Subcutaneous adipose tissue (tissue), 4 donors: Measurements from ENCODE around the gene STAT5A. TPM values are rescaled to one million over a fixed set of nuclear protein-coding genes. Genes with fewer than 3 reads are reported as not detected.

Source experiments
- CTCF ChIP-seq: fragments of 450-650 bp; IDR thresholded peaks from one replicate; pipeline ENCODE4 v1.5.1; 2016; ENCODE audit warnings: low read depth, mild to moderate bottlenecking, control low read depth, antibody characterized with exemption, moderate library complexity
- total RNA-seq, 4 donors: library from RNA; depleted of rRNA; stranded (reverse); fragments of >200 nt; gene quantifications; one replicate each; pipeline ENCODE4 v1.1.0, GENCODE V29; 2016

STAT5A gene
- 100 to 1,000 TPM; 158 to 721 (median 285) TPM for total RNA-seq

- no peak for TF ChIP-seq CTCF
These were observed at the start of gene STAT5A for GRCh38 chr17:42287977-42288802. TSS of gene STAT5A (plus strand) at chr17:42288498. CDS start at chr17:42289412, 914 bp downstream.

GRCh38 chr17:42240201-42240600 is 48.1 kb upstream of the STAT5A start:
- no peak for TF ChIP-seq CTCF

DNA sequence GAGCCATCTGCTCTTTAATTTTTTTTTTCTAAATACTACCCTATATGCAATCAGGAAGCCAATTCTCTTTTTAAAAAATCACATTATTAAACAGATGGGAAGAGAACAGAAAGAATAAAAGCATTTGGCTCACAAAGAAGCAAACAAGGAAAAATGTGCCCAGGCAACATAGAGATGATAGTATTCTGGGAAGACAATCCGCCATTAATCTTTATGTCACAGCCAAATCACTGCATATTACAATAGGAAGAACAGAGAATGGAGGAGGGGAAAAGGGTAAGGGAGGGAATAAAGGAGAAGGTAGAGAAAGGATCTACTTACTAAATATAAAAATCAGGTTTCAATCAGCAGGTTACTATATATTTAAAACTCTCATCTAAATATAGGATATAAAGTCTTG is 46.4 kb upstream of the STAT5A start:
- no peak for TF ChIP-seq CTCF

DNA sequence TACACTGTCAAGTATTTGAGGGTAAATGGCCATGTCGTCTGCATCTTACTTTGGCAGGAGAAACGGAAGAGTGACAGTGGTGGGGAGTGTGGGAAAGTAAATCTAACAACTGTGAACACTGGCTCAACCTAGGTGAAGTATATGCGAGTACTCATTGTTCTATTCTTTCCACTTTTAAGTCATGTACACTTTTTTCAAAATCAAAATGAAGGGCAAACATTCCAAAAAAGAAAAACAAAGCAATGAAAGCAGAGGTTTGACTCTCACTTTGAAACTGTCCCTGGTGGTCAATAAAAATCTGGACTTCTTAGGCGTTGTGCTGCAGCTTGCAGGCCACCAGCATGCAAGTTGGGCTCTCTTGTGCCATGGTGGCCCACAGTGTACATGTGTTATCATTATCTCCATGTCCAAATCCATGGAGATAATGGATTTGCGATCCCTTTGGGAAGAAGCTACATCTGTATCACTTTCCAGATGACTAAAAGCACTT is 44.8 kb upstream of the STAT5A start:
- TF ChIP-seq CTCF: no peak

DNA sequence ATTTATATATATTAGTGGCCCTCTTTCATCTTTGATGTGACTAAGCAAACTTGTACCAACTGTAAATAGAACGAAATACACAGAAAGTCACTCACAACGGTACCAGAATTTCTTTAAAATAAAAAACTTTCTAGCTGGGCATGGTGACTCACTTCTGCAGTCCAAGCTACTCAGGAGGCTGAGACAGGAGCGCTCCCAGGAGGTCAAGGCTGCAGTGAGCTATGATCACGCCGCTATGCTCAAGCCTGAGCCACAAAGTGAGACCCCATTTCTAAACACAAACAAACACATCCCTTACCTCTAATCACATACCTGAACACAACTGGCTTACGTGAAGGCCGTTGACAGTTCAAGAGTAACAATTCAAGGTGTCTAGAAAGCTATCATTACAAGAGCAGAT is 41.8 kb upstream of the STAT5A start:
- TF ChIP-seq CTCF: no peak

DNA sequence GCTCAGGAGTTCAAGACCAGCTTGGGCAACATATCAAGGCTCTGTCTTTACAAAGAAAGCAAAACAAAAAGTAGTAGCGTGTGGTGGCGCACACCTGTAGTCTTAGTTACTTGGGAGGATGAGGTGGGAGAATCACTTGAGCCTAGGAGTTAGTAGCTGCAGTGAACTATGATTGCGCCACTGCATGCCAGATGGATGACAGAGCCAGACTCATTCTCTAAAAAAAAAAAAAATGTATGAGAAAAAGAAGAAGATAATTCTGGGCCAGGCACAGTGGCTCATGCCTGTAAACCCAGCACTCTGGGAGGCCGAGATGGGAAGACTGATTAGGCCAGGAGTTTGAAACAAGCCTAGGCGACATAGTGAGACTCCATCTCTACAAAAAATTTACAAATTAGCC is 40.6 kb upstream of the STAT5A start:
- TF ChIP-seq CTCF: no peak

DNA sequence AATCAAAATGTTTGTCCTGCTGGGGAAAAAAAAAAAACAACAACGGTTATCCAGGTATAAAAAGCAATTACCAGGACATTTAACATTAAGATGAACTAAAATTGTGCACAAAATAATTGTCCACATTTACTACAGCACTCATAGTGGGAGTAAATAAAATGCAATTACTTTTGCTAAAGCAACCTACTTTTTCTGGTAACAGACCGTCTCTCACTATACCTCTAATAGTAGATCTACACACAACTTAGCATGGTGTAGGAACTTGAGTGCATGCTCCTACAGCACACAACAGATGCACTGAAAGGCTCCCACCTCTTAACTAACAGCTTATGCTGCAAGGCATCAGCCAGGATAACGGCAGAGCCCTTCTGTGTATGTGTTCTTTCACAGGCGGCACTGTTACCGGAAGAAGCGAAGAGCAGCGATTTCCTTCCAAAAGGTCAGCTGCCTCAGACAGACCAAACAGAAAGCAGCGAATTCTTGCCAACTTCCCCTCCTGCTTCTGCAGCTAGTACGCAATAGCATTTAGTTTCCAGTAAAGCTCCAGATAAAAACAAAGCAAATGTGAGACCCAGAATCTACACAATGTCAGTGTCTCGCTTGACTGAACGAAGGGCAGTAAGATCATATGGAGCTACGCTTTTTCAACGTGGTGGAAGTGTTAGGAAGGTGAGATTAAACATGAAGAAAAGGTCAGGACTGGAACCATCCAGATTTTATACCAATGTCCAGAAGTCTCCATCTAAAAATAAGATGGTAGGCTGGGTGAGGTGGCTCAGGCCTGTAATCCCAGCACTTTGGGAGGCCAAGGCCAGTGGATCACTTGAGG is 39.7 kb upstream of the STAT5A start:
- TF ChIP-seq CTCF: no peak
